Forelimb muscle (tissue), 1 donor: ENCODE data around the gene PFDN4. TPM values are rescaled to one million over a fixed set of nuclear protein-coding genes. Genes with fewer than 3 reads are reported as not detected.

Experiments
- DNase-seq: peaks from one replicate; pipeline ENCODE4 v3.0.0-alpha.2; 2013; ENCODE audit warnings: low read depth
- polyA plus RNA-seq: library from polyadenylated mRNA; unstranded; fragments of 120-200 nt; gene quantifications from one replicate; pipeline ENCODE4 v1.2.1, GENCODE V29; 2013; ENCODE audit not compliant: insufficient read length

PFDN4 gene
- polyA plus RNA-seq, 1 donor = 59.7 TPM

- DNase-seq = no peak
Measured at GRCh38 chr20:54173653-54174456, 34.0 kb upstream of the PFDN4 start, which contains the start of gene CYP24A1. Gene CYP24A1, minus strand, starts transcription at chr20:54173986. Its CDS starts 407 bp downstream, at chr20:54173579.

- DNase-seq = no peak
Measured at GRCh38 chr20:54174457-54175175, 33.3 kb upstream of the PFDN4 start.

- no peak for DNase-seq
Measured at GRCh38 chr20:54176610-54177009, 31.3 kb upstream of the PFDN4 start.

GRCh38 chr20:54177378-54177777 lies 30.5 kb upstream of the PFDN4 start:
- no peak for DNase-seq

GRCh38 chr20:54178256-54178655 lies 29.6 kb upstream of the PFDN4 start:
- DNase-seq = no peak

- DNase-seq = no peak
Measured at GRCh38 chr20:54179946-54180345, 27.9 kb upstream of the PFDN4 start.

GRCh38 chr20:54180931-54181330 lies 27.0 kb upstream of the PFDN4 start:
- no peak for DNase-seq

- no peak for DNase-seq
Measured at GRCh38 chr20:54184071-54184470, 23.8 kb upstream of the PFDN4 start.

GRCh38 chr20:54184904-54185626 lies 22.8 kb upstream of the PFDN4 start:
- DNase-seq = no peak

GRCh38 chr20:54188132-54188849 lies 19.6 kb upstream of the PFDN4 start:
- no peak for DNase-seq

- no peak for DNase-seq
Measured at GRCh38 chr20:54189630-54190029, 18.3 kb upstream of the PFDN4 start.

GRCh38 chr20:54190217-54190616 lies 17.7 kb upstream of the PFDN4 start:
- no peak for DNase-seq

GRCh38 chr20:54193817-54194216 lies 14.1 kb upstream of the PFDN4 start:
- DNase-seq = no peak

- DNase-seq = no peak
Measured at GRCh38 chr20:54194724-54195438, 13.0 kb upstream of the PFDN4 start.

GRCh38 chr20:54195483-54196472 lies 12.1 kb upstream of the PFDN4 start:
- DNase-seq = no peak

- DNase-seq = no peak
Measured at GRCh38 chr20:54197621-54198604, 10.0 kb upstream of the PFDN4 start.

GRCh38 chr20:54199283-54199682 lies 8.6 kb upstream of the PFDN4 start:
- no peak for DNase-seq

- DNase-seq = no peak
Measured at GRCh38 chr20:54199721-54200176, 8.1 kb upstream of the PFDN4 start.
